ENCODE measurements around the gene SSR4. TPM values are rescaled to one million over a fixed set of nuclear protein-coding genes. Genes with fewer than 3 reads are reported as not detected.

SSR4 gene
- total RNA-seq, 1 experiment from 2014 or later: 179 TPM

DNA sequence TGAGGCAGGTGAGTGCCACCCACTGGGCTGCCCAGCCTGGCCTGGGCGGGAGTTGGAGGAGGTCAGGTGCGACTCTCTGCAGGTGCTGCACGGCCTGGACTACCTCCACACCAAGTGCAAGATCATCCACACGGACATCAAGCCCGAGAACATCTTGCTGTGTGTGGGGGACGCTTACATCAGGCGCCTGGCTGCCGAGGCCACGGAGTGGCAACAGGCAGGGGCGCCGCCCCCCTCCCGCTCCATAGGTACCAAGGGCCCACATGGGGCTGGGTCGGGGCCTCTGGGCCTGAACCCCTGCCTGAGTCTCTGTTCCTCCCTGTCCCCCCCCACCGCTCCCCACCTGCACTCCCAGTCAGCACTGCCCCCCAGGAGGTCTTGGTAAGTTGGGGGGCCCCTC, 11.6 kb upstream of the SSR4 start:
- Histone ChIP-seq H3K23me2 (ENCODE audit: insufficient read length, low read depth, low read length, poor library complexity, severe bottlenecking) (no peaks in the 10 kb centered on the region), H4K20me1 (ENCODE audit: control insufficient read depth, insufficient read depth, insufficient read length) (no peaks in the 10 kb centered on the region), H3K79me1 (ENCODE audit: insufficient read depth, low read depth, low read length, poor library complexity, severe bottlenecking) (no peaks in the 10 kb centered on the region), H2AFZ (ENCODE audit: low read length) (no peak overlapping the region), H3K27ac (ENCODE audit: insufficient read length, low read depth, low read length) (no peak overlapping the region), H2BK20ac (ENCODE audit: low read depth, low read length, poor library complexity, severe bottlenecking) (no peak overlapping the region), H4K91ac (ENCODE audit: insufficient read length, low read depth, low read length) (no peak overlapping the region), H3K14ac (ENCODE audit: insufficient read depth, low read length) (no peak overlapping the region), H2BK15ac (ENCODE audit: low read depth, low read length) (no peak overlapping the region), H3K18ac (ENCODE audit: insufficient read length, low read depth, low read length) (no peak overlapping the region), H2AK5ac (ENCODE audit: insufficient read length, low read length) (no peak overlapping the region), H3K23ac (ENCODE audit: insufficient read length, low read depth, low read length) (no peak overlapping the region), H3K4me2 (ENCODE audit: insufficient read depth, insufficient read length, low read length) (no peak overlapping the region), H3T11ph (ENCODE audit: low read length) (no peak overlapping the region), H2BK12ac (ENCODE audit: insufficient read length, low read depth, low read length) (no peak overlapping the region), H4K8ac (replicated peaks; ENCODE audit: insufficient read length, low read depth, low read length) (no peak overlapping the region), H2BK5ac (ENCODE audit: insufficient read length, low read length) (no peak overlapping the region), H3K27me3 (ENCODE audit: insufficient read depth, low read length) (no peaks in the 10 kb centered on the region), H3K79me2 (ENCODE audit: insufficient read depth, low read length) (no peaks in the 10 kb centered on the region), H3K9me3 (ENCODE audit: control insufficient read depth, low read depth, low read length) (peaks cover 8% of the 10 kb centered on the region), H4K5ac (ENCODE audit: insufficient read length, low read depth, low read length) (no peak overlapping the region), H3K4me1 (ENCODE audit: insufficient read depth, low read length) (no peaks in the 10 kb centered on the region), H3K9ac (ENCODE audit: extremely low read depth, insufficient read length, low read length) (no peak overlapping the region), H3K4ac (ENCODE audit: low read depth, low read length) (no peak overlapping the region), H2BK120ac (ENCODE audit: low read depth, low read length, poor library complexity, severe bottlenecking) (no peak overlapping the region), H3K56ac (ENCODE audit: insufficient read length, low read depth, low read length) (no peak overlapping the region)
- Mint-ChIP-seq H3K4me1 (peaks cover 4 to 8% of the 10 kb centered on the region in 2 experiments), H3K36me3 (ENCODE audit: insufficient read depth in 1 of 3, low read depth in 3 of 3) (peaks cover 12 to 28% (median 17%) of the 10 kb centered on the region in 3 experiments; a peak in 6 of 7 replicates), H3K4me3 (no peak overlapping the region), H3K27ac (no peak overlapping the region), H3K27me3 (ENCODE audit: low read depth) (peaks cover 2% of the 10 kb centered on the region; the same call in 1 of the 2 replicates), H3K9me3 (peaks cover 41 to 66% of the 10 kb centered on the region in 2 experiments)
- TF ChIP-seq, protein P1, sequence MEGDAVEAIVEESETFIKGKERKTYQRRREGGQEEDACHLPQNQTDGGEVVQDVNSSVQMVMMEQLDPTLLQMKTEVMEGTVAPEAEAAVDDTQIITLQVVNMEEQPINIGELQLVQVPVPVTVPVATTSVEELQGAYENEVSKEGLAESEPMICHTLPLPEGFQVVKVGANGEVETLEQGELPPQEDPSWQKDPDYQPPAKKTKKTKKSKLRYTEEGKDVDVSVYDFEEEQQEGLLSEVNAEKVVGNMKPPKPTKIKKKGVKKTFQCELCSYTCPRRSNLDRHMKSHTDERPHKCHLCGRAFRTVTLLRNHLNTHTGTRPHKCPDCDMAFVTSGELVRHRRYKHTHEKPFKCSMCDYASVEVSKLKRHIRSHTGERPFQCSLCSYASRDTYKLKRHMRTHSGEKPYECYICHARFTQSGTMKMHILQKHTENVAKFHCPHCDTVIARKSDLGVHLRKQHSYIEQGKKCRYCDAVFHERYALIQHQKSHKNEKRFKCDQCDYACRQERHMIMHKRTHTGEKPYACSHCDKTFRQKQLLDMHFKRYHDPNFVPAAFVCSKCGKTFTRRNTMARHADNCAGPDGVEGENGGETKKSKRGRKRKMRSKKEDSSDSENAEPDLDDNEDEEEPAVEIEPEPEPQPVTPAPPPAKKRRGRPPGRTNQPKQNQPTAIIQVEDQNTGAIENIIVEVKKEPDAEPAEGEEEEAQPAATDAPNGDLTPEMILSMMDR (conservative IDR thresholded peaks at IDR 0.05): no peak
- DNase-seq: no peak
- no CpG with 5 or more reads among the region's 14 CpGs for WGBS (ENCODE audit: extremely low coverage, insufficient read length, low lambda C conversion rate)

All from H9 (cell line).